Measurements from ENCODE around the gene SERPINB1. TPM values are rescaled to one million over a fixed set of nuclear protein-coding genes. Genes with fewer than 3 reads are reported as not detected.

Gene SERPINB1
- polyA plus RNA-seq, 1 of the 3 experiments (the other 2 are of a cell fraction): 9.4 TPM

DNA sequence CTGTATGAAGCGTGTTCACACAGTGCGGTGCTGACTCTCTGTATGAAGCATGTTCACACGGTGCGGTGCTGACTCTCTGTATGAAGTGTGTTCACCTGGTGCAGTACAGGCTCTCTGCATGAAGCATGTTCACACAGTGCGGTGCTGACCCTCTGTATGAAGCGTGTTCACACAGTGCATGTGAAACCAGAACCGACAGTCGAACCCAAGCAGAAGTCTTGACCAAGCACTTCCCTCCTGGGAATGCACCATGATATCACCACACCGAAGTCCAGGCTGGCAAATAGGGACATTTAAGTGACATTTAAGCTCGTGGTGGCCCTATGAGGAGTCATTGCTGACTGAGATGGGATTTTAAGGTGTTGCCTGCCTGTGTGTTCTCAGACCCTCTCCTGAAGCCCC lies 11.3 kb upstream of the SERPINB1 start:
- no peaks in the 10 kb centered on the region for H3K36me3 ChIP-seq (replicated peaks in 1 of 2; ENCODE audit: control insufficient read depth in 1 of 2, insufficient read depth in 2 of 2, low read length in 1 of 2)
- ChIA-PET POLR2A (no interaction called here), CTCF (no interaction called here)
- H3K4me1 ChIP-seq (ENCODE audit: control insufficient read depth in 1 of 2, insufficient read depth in 2 of 2, low read depth in 1 of 2, low read length in 1 of 2): peaks cover 10 to 18% of the 10 kb centered on the region in 2 experiments; a peak in 2 of 4 replicates
- H3K9ac ChIP-seq: no peak overlapping the region
- no peak for TF ChIP-seq SIN3A (IDR thresholded peaks at IDR 0.05; ENCODE audit: borderline replicate concordance, low read depth, low read length)
- TF ChIP-seq EP300 (IDR thresholded peaks at IDR 0.05; ENCODE audit: borderline replicate concordance in 1 of 2, low read depth in 1 of 2, low read length in 1 of 2): no peak
- TF ChIP-seq GATA2 (CRISPR knock-in tag; IDR thresholded peaks at IDR 0.05): no peak
- TF ChIP-seq, protein P1, sequence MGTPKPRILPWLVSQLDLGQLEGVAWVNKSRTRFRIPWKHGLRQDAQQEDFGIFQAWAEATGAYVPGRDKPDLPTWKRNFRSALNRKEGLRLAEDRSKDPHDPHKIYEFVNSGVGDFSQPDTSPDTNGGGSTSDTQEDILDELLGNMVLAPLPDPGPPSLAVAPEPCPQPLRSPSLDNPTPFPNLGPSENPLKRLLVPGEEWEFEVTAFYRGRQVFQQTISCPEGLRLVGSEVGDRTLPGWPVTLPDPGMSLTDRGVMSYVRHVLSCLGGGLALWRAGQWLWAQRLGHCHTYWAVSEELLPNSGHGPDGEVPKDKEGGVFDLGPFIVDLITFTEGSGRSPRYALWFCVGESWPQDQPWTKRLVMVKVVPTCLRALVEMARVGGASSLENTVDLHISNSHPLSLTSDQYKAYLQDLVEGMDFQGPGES (IDR thresholded peaks at IDR 0.05; ENCODE audit: low read depth, low read length): no peak
- TF ChIP-seq, protein P2, sequence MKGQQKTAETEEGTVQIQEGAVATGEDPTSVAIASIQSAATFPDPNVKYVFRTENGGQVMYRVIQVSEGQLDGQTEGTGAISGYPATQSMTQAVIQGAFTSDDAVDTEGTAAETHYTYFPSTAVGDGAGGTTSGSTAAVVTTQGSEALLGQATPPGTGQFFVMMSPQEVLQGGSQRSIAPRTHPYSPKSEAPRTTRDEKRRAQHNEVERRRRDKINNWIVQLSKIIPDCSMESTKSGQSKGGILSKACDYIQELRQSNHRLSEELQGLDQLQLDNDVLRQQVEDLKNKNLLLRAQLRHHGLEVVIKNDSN (IDR thresholded peaks at IDR 0.05; ENCODE audit: borderline replicate concordance, low read depth): no peak
- TF ChIP-seq SMC3 (IDR thresholded peaks at IDR 0.05; ENCODE audit: low read depth, low read length): no peak
- TF ChIP-seq MEF2A (IDR thresholded peaks at IDR 0.05; ENCODE audit: borderline replicate concordance, low read depth): no peak
- H3F3A ChIP-seq (replicated peaks; ENCODE audit: insufficient read depth): peaks cover 4% of the 10 kb centered on the region
- no peaks in the 10 kb centered on the region for H3K9me2 ChIP-seq
- 100% methylated on average over 4 of the region's 10 CpGs for WGBS (ENCODE audit: low lambda C conversion rate)
- H4K20me1 ChIP-seq (ENCODE audit: insufficient read depth): no peaks in the 10 kb centered on the region
- H3K4me2 ChIP-seq: no peak overlapping the region
- H3K79me2 ChIP-seq (ENCODE audit: insufficient read depth): no peaks in the 10 kb centered on the region
- H3K4me3 ChIP-seq (ENCODE audit: low read depth in 2 of 2, low read length in 1 of 2): no peak overlapping the region
- H3K9me3 ChIP-seq: no peaks in the 10 kb centered on the region
- no peaks in the 10 kb centered on the region for H3K27me3 ChIP-seq (ENCODE audit: insufficient read depth)
- DNase-seq: no peak
- H2AFZ ChIP-seq (ENCODE audit: low read depth): no peak overlapping the region
- no peak overlapping the region; a peak in 1 of 4 replicates for H3K27ac ChIP-seq (ENCODE audit: low read depth in 2 of 2, low read length in 1 of 2)

DNA sequence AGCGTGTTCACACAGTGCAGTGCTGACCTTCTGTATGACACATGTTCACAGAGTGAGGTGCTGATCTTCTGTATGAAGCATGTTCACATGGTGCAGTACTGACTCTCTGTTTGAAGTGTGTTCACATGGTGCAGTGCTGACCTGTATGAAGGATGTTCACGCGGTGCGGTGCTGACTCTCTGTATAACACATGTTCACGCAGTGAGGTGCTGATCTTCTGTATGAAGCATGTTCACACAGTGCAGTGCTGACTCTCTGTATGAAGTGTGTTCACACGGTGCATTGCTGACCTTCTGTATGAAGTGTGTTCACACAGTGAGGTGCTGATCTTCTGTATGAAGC lies 10.8 kb upstream of the SERPINB1 start:
- no peak overlapping the region for H2AFZ ChIP-seq (ENCODE audit: low read depth)
- 74% methylated on average over 6 of the region's 6 CpGs for WGBS (ENCODE audit: low lambda C conversion rate)
- no peaks in the 10 kb centered on the region for H3K36me3 ChIP-seq (replicated peaks in 1 of 2; ENCODE audit: control insufficient read depth in 1 of 2, insufficient read depth in 2 of 2, low read length in 1 of 2)
- no peaks in the 10 kb centered on the region for H3K9me3 ChIP-seq
- TF ChIP-seq ELF1 (IDR thresholded peaks at IDR 0.05) (no peak), FOSL2 (IDR thresholded peaks at IDR 0.05; ENCODE audit: borderline replicate concordance, low read depth) (no peak), TCF12 (IDR thresholded peaks at IDR 0.05) (no peak), SIN3A (IDR thresholded peaks at IDR 0.05; ENCODE audit: borderline replicate concordance, low read depth, low read length) (no peak)
- TF ChIP-seq, protein P3, sequence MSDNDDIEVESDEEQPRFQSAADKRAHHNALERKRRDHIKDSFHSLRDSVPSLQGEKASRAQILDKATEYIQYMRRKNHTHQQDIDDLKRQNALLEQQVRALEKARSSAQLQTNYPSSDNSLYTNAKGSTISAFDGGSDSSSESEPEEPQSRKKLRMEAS (IDR thresholded peaks at IDR 0.05; ENCODE audit: low read depth): no peak
- TF ChIP-seq, protein P2 (IDR thresholded peaks at IDR 0.05; ENCODE audit: borderline replicate concordance, low read depth): no peak
- DNase-seq: no peak
- H3K4me1 ChIP-seq (ENCODE audit: control insufficient read depth in 1 of 2, insufficient read depth in 2 of 2, low read depth in 1 of 2, low read length in 1 of 2): peaks cover 6 to 13% of the 10 kb centered on the region in 2 experiments; a peak in 2 of 4 replicates
- H3K4me3 ChIP-seq (ENCODE audit: low read depth in 2 of 2, low read length in 1 of 2): no peak overlapping the region
- H4K20me1 ChIP-seq (ENCODE audit: insufficient read depth): no peaks in the 10 kb centered on the region
- H3K9ac ChIP-seq: no peak overlapping the region
- H3K27me3 ChIP-seq (ENCODE audit: insufficient read depth): no peaks in the 10 kb centered on the region
- no peaks in the 10 kb centered on the region for H3K79me2 ChIP-seq (ENCODE audit: insufficient read depth)
- POLR2A ChIA-PET: no interaction called here
- CTCF ChIA-PET: no interaction called here
- no peaks in the 10 kb centered on the region for H3K9me2 ChIP-seq
- H3K4me2 ChIP-seq: no peak overlapping the region
- no peak overlapping the region for H3K27ac ChIP-seq (ENCODE audit: low read depth in 2 of 2, low read length in 1 of 2)
- peaks cover under 1% of the 10 kb centered on the region for H3F3A ChIP-seq (replicated peaks; ENCODE audit: insufficient read depth)
